HAP-1 (cell line): ENCODE measurements around the gene ZSCAN32.

Experiments
- DNase-seq, 2 experiments: peaks; one replicate each; pipeline ENCODE4 v3.0.0-alpha.2; 2016 to 2020; ENCODE audit warnings: low spot score in 2 of 2
- H3K27me3 ChIP-seq: fragments of 250-450 bp; sonication (Bioruptor Pico); 2 replicates; pipeline ENCODE4 v1.5.1; 2020; ENCODE audit warnings: low read depth, mild to moderate bottlenecking, moderate library complexity
- H3K36me3 ChIP-seq: fragments of 250-450 bp; sonication (Bioruptor Pico); replicated peaks from 2 replicates; pipeline ENCODE4 v1.5.1; 2020; ENCODE audit warnings: mild to moderate bottlenecking
- H3K4me1 ChIP-seq: fragments of 250-450 bp; sonication (Bioruptor Pico); 2 replicates; pipeline ENCODE4 v1.5.1; 2020; ENCODE audit warnings: mild to moderate bottlenecking
- H3K4me3 ChIP-seq: fragments of 250-450 bp; sonication (Bioruptor Pico); 2 replicates; pipeline ENCODE4 v1.5.1; 2020; ENCODE audit warnings: mild to moderate bottlenecking, moderate library complexity
- H3K9me3 ChIP-seq: fragments of 250-450 bp; sonication (Bioruptor Pico); 2 replicates; pipeline ENCODE4 v1.5.1; 2020; ENCODE audit warnings: mild to moderate bottlenecking, moderate library complexity
- in situ Hi-C: fragments of 300-500 bp; cut with MboI; formaldehyde crosslinking; loops from 3 replicates; pipeline ENCODE4 v1.14.3; 2020; ENCODE audit warnings: low sequenced_read_pairs, inconsistent platforms, mixed read lengths

Gene ZSCAN32

DNA sequence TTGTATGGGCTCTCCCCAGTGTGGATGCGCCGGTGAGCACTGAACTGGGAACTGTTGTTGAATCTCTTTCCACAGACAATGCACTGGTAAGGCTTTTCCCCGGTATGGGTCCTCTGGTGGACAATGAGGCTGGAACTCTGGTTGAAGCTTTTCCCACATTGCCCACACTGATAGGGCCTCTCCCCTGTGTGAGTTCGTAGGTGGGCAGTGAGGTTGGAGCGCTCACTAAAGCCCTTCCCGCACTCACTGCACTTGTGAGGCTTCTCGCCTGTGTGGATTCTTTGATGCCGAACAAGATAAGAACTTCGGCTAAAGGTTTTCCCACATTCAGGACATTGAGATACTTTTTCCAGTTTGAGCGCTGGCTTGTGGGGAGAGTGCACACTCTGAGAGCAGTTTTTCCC is 17.8 kb downstream of the ZSCAN32 start:
- H3K4me1 ChIP-seq = no peaks in the 10 kb centered on the region
- in situ Hi-C loops = no loop called here
- no peak overlapping the region for H3K4me3 ChIP-seq
- H3K27me3 ChIP-seq = no peaks in the 10 kb centered on the region
- H3K36me3 ChIP-seq = peaks cover 33% of the 10 kb centered on the region
- DNase-seq = no peak
- peaks cover 22% of the 10 kb centered on the region for H3K9me3 ChIP-seq

DNA sequence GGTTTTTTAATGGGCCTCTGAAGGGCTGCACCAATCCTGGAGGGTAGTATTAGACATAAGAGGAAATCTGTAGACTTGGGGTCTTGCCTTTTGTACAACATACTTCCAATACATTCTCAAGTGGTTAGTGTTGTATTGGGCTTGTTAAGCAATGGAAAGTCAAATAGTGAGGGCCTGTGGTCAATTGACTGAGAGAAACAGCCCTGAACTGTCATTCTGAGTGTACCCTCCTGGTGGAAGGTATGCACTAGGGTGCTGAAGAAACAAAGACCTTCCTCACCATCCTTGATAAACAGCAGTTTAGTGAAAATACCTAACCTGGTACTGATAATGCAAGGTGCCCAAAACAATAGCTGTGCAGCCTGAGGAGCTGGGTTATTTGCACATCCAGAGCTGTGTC is 22.9 kb downstream of the ZSCAN32 start:
- in situ Hi-C loops = no loop called here
- Histone ChIP-seq H3K27me3 (no peaks in the 10 kb centered on the region), H3K4me1 (no peaks in the 10 kb centered on the region), H3K4me3 (no peak overlapping the region), H3K9me3 (peaks cover 9% of the 10 kb centered on the region), H3K36me3 (peaks cover 6% of the 10 kb centered on the region)
- DNase-seq = no peak

DNA sequence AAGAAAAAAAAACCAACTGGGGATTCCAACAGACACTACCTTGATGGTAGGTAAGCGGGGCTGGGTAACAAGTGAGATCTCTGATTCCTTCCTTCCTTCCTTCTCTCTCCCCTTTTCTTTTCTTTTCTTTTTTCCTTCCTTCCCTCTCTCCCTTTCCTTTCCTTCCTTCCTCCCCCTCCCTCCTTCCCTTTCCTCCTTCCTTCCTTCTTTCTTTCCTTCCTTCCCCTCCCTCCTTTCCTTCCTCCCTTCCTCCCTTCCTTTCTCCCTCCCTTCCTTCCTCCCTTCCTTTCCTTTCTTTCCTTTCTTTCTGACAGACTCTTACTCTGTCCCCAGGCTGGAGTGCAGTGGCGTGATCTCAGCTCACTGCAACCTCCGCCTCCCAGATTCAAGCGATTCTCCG is 25.1 kb downstream of the ZSCAN32 start:
- DNase-seq = no peak
- in situ Hi-C loops = no loop called here
- H3K4me3 ChIP-seq = no peak overlapping the region
- H3K4me1 ChIP-seq = no peaks in the 10 kb centered on the region
- 0 out of 2 replicates have a peak, but pooled peaks cover 2% of the 10 kb centered on the region for H3K9me3 ChIP-seq
- no peaks in the 10 kb centered on the region for H3K36me3 ChIP-seq
- no peaks in the 10 kb centered on the region for H3K27me3 ChIP-seq

DNA sequence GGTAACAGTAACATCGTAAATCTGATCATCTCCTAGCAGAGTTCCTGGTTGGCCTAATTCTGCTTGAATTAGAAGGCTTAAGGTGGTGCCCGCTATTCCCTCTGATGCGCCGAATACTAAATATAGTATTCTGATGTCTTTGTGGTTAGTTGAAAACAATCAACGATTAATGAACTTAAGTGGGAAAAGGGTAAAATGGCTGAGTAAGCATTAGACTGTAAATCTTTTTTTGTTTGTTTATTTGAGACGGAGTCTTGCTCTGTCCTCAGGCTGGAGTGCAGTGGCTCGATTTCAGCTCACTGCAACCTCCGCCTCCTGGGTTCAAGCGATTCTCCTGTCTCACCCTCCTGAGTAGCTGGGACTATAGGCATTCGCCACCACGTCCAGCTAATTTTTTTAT is 31.7 kb downstream of the ZSCAN32 start:
- no peak for DNase-seq
- H3K36me3 ChIP-seq = no peaks in the 10 kb centered on the region
- no peak overlapping the region for H3K4me3 ChIP-seq
- in situ Hi-C loops = no loop called here
- H3K9me3 ChIP-seq = no peaks in the 10 kb centered on the region; the same call in 1 of the 2 replicates
- H3K27me3 ChIP-seq = no peaks in the 10 kb centered on the region
- no peaks in the 10 kb centered on the region for H3K4me1 ChIP-seq

DNA sequence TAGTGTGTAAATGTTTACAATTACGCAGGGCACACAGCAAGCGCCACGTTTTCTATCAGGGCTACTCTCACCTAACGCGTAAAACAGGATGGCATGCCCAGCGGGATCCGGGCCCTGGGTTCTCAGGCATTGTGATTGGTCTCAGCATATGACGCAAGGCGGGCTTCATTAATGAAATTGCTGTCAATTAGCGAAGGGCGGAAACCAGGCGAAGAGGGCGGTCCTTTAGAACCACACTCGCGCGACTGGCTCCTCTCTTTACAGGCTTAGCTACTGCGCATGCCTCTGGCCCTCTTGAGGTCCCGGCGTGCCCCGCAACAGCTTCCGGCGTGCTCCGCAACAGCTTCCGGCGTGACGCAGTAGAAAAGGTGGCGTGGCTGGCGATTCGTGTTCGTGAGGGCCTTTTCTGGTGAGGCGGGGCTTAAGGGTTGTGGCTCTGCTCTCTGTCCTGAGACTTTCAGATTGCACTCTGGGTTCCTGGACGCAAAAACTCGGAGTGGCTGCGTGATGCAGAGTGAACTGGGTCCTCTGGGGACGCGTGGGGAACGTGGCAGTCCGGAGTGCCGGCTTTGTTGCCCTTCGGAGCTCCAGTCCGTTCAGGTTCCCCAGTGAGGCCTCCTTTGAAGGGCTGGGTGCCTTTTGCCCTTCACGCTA is 35.9 kb downstream of the ZSCAN32 start:
- Histone ChIP-seq H3K36me3 (no peaks in the 10 kb centered on the region), H3K4me3 (no peak overlapping the region)

DNA sequence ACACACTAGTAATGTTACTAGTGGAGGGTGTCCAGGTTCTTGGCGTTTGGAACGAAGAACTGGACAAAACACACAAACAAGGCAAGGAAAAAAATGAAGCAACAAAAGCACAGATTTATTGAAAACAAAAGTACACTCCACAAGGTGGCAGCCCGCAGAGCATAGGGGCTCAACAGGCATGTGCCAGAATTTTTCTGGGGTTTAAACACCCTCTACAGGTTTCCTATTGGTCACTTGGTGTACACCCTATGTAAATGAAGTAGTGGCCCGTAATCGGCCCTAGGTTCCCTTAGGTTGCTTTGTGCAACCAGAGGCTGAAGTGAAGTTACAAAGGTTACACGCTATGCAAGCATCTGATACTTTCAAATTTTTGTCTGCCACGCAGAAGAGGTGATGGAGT is 37.0 kb downstream of the ZSCAN32 start:
- in situ Hi-C loops = no loop called here
- H3K4me3 ChIP-seq = no peak overlapping the region
- no peaks in the 10 kb centered on the region; the same call in 1 of the 2 replicates for H3K9me3 ChIP-seq
- peaks cover 6% of the 10 kb centered on the region for H3K27me3 ChIP-seq
- H3K36me3 ChIP-seq = no peaks in the 10 kb centered on the region
- no peak for DNase-seq
- no peaks in the 10 kb centered on the region for H3K4me1 ChIP-seq

More for the DNA sequence above, 35.9 kb downstream of the ZSCAN32 start:
- no peaks in the 10 kb centered on the region for H3K4me1 ChIP-seq
- no peaks in the 10 kb centered on the region; the same call in 1 of the 2 replicates for H3K9me3 ChIP-seq
- peaks cover 6% of the 10 kb centered on the region for H3K27me3 ChIP-seq
- no peak for DNase-seq
- in situ Hi-C loops = no loop called here

DNA sequence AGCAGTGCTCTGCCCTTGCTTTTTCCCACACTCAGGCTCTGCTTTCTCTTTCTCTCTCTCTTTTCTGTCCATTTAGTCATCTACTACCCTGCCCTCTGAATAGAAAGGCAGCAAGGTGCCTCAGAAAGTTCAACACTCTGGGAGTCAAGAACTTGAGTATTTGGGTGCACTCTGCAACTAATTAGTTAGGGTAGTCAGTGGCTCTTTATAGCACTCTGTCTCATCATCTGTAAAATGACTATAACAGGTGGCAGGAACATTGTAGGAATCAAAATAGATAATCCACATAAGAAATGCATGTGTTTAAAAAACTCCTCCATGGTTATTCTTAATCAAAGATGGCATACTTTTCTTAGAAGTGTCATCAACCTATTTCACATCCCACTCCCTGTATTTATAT is 37.9 kb downstream of the ZSCAN32 start:
- Histone ChIP-seq H3K36me3 (no peaks in the 10 kb centered on the region), H3K4me3 (no peak overlapping the region), H3K9me3 (no peaks in the 10 kb centered on the region; the same call in 1 of the 2 replicates), H3K27me3 (peaks cover 6% of the 10 kb centered on the region), H3K4me1 (no peaks in the 10 kb centered on the region)
- no peak for DNase-seq
- in situ Hi-C loops = no loop called here

DNA sequence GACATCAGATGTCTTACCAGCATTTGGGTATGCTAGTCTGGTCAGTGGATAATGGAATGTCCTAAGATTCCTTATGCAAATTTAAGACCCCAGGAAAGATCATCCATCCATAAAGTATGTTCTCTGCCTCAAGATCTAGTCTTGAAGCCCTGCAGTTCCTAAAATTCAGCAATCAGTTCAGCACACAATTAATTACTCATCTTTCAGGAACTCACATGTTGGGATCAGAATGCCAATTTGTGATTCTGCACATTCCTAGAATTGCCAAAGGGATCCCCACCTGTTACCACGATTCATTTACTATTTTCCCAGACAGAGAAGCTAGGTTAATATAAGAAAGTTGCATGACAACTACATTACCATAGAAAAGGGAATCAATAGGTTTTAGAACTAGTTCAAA is 41.9 kb downstream of the ZSCAN32 start:
- no peaks in the 10 kb centered on the region for H3K9me3 ChIP-seq
- no peak overlapping the region for H3K4me3 ChIP-seq
- no peak for DNase-seq
- in situ Hi-C loops = no loop called here
- H3K27me3 ChIP-seq = peaks cover 6% of the 10 kb centered on the region
- H3K4me1 ChIP-seq = no peaks in the 10 kb centered on the region
- H3K36me3 ChIP-seq = no peaks in the 10 kb centered on the region

DNA sequence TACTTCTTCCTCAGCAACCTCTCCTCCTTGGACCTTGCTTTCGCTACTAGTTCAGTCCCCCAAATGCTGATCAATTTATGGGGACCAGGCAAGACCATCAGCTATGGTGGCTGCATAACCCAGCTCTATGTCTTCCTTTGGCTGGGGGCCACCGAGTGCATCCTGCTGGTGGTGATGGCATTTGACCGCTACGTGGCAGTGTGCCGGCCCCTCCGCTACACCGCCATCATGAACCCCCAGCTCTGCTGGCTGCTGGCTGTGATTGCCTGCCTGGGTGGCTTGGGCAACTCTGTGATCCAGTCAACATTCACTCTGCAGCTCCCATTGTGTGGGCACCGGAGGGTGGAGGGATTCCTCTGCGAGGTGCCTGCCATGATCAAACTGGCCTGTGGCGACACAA is 44.7 kb downstream of the ZSCAN32 start:
- in situ Hi-C loops = no loop called here
- H3K27me3 ChIP-seq = peaks cover 3% of the 10 kb centered on the region; the same call in 1 of the 2 replicates
- no peaks in the 10 kb centered on the region for H3K4me1 ChIP-seq
- H3K4me3 ChIP-seq = no peak overlapping the region
- no peaks in the 10 kb centered on the region for H3K9me3 ChIP-seq
- DNase-seq = no peak
- no peaks in the 10 kb centered on the region for H3K36me3 ChIP-seq

DNA sequence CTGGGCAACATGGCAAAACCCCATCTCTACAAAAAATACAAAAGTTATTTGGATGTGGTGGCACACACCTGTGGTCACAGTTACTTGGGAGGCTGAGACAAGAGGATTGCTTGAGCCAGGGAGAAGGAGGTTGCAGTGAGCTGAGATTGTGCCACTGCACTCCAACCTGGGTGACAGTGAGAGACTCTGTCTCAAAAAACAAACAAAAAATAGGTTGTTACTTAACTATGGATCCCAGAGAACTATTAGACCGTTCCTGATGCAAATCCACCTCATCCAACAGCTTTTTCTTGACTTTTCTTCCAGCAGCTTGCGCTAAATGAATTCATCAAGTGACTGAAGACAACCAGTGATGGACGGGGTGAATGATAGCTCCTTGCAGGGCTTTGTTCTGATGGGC is 45.2 kb downstream of the ZSCAN32 start, which contains the start of gene OR2C1:
TSS of gene OR2C1 (plus strand) at position 301 of the 400 bp plus-strand sequence. CDS start at position 353, 52 bp downstream.
- no peak within 1 kb of the TSS for H3K4me3 ChIP-seq
- H3K36me3 ChIP-seq = no peaks in the 10 kb centered on the region
- no peaks in the 10 kb centered on the region for H3K9me3 ChIP-seq
- in situ Hi-C loops = no loop called here
- H3K27me3 ChIP-seq = peaks cover 3% of the 10 kb centered on the region; the same call in 1 of the 2 replicates
- no peak for DNase-seq
- no peaks in the 10 kb centered on the region for H3K4me1 ChIP-seq

DNA sequence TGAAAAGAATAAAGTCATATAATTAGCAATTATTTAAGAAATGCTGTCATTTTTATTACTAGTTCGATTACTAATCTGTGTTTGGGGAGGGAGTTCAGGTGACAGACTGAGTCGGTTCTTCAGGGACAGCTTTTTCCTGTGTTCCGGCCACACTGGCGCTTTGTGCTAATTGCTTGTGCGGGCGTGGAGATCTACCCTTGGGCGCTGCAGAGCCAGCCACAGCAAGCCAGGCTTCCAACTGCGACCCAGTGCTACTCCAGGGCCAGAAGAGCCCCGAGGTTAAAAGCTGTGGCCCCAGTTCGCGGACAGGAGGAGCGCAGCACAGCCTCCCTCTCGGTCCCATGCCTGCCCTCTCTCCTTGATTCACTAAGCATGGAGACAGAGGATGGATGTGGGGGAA is 51.6 kb downstream of the ZSCAN32 start:
- in situ Hi-C loops = no loop called here
- Histone ChIP-seq H3K9me3 (no peaks in the 10 kb centered on the region), H3K4me3 (no peak overlapping the region), H3K36me3 (no peaks in the 10 kb centered on the region), H3K4me1 (no peaks in the 10 kb centered on the region), H3K27me3 (no peaks in the 10 kb centered on the region)
- DNase-seq = no peak

DNA sequence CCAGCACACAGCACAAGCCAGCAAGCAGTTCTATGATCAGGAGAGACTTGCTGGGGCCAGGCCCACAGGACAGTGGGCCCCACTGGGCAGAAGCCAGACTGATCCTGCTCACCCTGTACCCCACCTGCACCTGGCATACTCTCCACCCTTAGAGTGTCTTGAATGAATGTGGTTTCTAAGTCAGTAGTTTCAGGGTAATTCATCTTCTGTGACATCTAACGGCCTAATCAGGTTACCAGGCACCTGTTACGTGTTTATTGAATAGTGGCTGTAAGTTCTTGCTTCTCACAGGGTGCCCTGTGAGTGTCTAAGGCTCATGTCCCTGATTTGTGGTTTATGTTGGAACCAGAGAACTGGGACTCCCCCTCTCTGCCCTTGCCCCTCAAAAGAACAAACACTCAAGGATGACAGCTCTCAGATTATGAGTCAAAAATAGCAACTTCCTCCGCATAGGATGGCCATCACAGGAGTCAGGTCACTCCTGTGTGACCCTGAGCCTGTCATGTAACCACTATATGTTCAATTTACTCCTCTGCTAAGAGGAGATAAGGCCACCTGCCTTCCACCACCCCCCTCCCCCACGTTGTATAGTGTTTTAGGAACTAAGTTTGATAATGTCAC is 52.1 kb downstream of the ZSCAN32 start:
- in situ Hi-C loops = no loop called here
- H3K36me3 ChIP-seq = no peaks in the 10 kb centered on the region
- no peaks in the 10 kb centered on the region for H3K4me1 ChIP-seq
- no peak overlapping the region for H3K4me3 ChIP-seq
- H3K9me3 ChIP-seq = no peaks in the 10 kb centered on the region
- no peaks in the 10 kb centered on the region for H3K27me3 ChIP-seq
- DNase-seq = no peak

DNA sequence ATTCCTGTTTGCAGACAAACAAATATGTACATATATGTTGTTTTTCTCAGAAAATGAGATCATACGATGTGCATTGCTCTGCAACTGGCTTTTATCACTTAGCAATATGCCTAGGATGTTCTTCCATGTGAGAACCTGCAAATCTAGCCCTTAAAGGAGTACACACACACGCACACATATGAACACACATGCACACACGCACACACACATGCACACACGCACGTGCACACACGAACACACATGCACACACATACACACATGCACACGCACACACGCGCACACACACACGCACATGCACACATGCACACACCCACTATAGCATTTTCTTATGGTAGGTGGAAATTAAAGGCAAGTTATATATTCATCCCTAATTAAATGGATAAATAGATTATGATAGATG is 53.2 kb downstream of the ZSCAN32 start:
- Histone ChIP-seq H3K9me3 (no peaks in the 10 kb centered on the region), H3K4me1 (no peaks in the 10 kb centered on the region), H3K27me3 (no peaks in the 10 kb centered on the region), H3K36me3 (no peaks in the 10 kb centered on the region), H3K4me3 (no peak overlapping the region)
- DNase-seq = no peak
- in situ Hi-C loops = no loop called here

DNA sequence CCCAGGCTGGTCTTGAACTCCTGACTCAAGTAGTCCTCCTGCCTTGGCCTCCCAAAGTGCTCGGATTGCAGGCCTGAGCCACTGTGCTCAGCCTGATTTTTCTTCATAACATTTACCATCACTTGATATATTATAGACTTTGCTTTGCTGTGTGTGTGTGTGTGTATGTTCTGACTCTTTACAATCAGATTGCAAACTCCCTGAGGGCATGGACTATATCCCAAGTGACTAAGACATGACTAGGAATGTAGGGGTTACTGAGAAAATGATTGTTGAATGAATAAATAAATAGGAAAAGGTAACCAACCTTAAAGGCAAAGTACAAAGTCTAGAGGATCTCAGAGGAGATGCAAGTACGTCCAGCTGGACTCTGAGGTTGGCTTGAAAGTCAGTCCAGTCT is 54.8 kb downstream of the ZSCAN32 start:
- no peak overlapping the region for H3K4me3 ChIP-seq
- no peak for DNase-seq
- in situ Hi-C loops = no loop called here

More for the DNA sequence above, 54.8 kb downstream of the ZSCAN32 start:
- no peaks in the 10 kb centered on the region for H3K9me3 ChIP-seq
- no peaks in the 10 kb centered on the region for H3K36me3 ChIP-seq
- H3K27me3 ChIP-seq = no peaks in the 10 kb centered on the region
- no peaks in the 10 kb centered on the region for H3K4me1 ChIP-seq
